GM18517 (cell line): ENCODE data around the gene USP8.
"Not testable (repeated sequence)": the region's sequence is repeated elsewhere in the genome, so short reads cannot be mapped to it uniquely, and the experiment has no call there.

ENCODE experiments used
- ATAC-seq: cut with Tn5 transposase; IDR thresholded peaks from one replicate; pipeline ENCODE4 v1.9.1; 2021; ENCODE audit warnings: mild to moderate bottlenecking, moderate library complexity; ENCODE audit not compliant: unreplicated experiment

Gene USP8

GRCh38 chr15:50424066-50424890, at the start of gene USP8:
TSS of gene USP8 (plus strand) at chr15:50424405. CDS start at chr15:50439074, 14,669 bp downstream.
- ATAC-seq: peak; percentile 93

- peak; percentile 99 for ATAC-seq
Measured at GRCh38 chr15:50377867-50378751, 46.1 kb upstream of the USP8 start.

- no peak for ATAC-seq
Measured at GRCh38 chr15:50378776-50379175, 45.4 kb upstream of the USP8 start.

GRCh38 chr15:50379413-50379812, 44.8 kb upstream of the USP8 start:
- not testable (repeated sequence) for ATAC-seq

- ATAC-seq: no peak
Measured at GRCh38 chr15:50380089-50380488, 44.1 kb upstream of the USP8 start.

- ATAC-seq: no peak
Measured at GRCh38 chr15:50381438-50381837, 42.8 kb upstream of the USP8 start.

- ATAC-seq: not testable (repeated sequence)
Measured at GRCh38 chr15:50382408-50382807, 41.8 kb upstream of the USP8 start.

- no peak for ATAC-seq
Measured at GRCh38 chr15:50390554-50391264, 33.5 kb upstream of the USP8 start.

- not testable (repeated sequence) for ATAC-seq
Measured at GRCh38 chr15:50391561-50391960, 32.6 kb upstream of the USP8 start.

- ATAC-seq: no peak
Measured at GRCh38 chr15:50411870-50412269, 12.3 kb upstream of the USP8 start.

GRCh38 chr15:50414624-50415023, 9.6 kb upstream of the USP8 start:
- ATAC-seq: no peak

- no peak for ATAC-seq
Measured at GRCh38 chr15:50415752-50416404, 8.3 kb upstream of the USP8 start.

- no peak for ATAC-seq
Measured at GRCh38 chr15:50416890-50417289, 7.3 kb upstream of the USP8 start.

- ATAC-seq: no peak
Measured at GRCh38 chr15:50418041-50418583, 6.1 kb upstream of the USP8 start.

GRCh38 chr15:50425219-50425618, 1.0 kb downstream of the USP8 start:
- ATAC-seq: no peak

GRCh38 chr15:50425678-50426246, 1.6 kb downstream of the USP8 start:
- ATAC-seq: not testable (repeated sequence)

- ATAC-seq: no peak
Measured at GRCh38 chr15:50426428-50426827, 2.2 kb downstream of the USP8 start.

GRCh38 chr15:50431204-50431603, 7.0 kb downstream of the USP8 start:
- ATAC-seq: no peak

GRCh38 chr15:50432230-50432629, 8.0 kb downstream of the USP8 start:
- ATAC-seq: no peak

GRCh38 chr15:50435772-50436171, 11.6 kb downstream of the USP8 start:
- ATAC-seq: no peak
